ENCODE measurements around the gene MAP2K5.

The MAP2K5 gene

GRCh38 chr15:67824976-67825880 lies 282.7 kb downstream of the MAP2K5 start, which contains the start of gene SKOR1:
SKOR1 (plus strand) TSS chr15:67825509; CDS start chr15:67825603, 94 bp downstream.
- TF ChIP-seq TOX (CRISPR knock-in tag; IDR thresholded peaks at IDR 0.05; ENCODE audit: borderline replicate concordance) = no peak
- no peak for TF ChIP-seq ZNF8 (CRISPR knock-in tag; IDR thresholded peaks at IDR 0.05)
- TF ChIP-seq RARB (CRISPR knock-in tag; IDR thresholded peaks at IDR 0.05) = no peak
- no peak for TF ChIP-seq BACH2 (CRISPR knock-in tag; IDR thresholded peaks at IDR 0.05; ENCODE audit: borderline replicate concordance)
- TF ChIP-seq GLIS3 (CRISPR knock-in tag; IDR thresholded peaks at IDR 0.05) = no peak
- no peak for TF ChIP-seq CSRNP3 (CRISPR knock-in tag; IDR thresholded peaks at IDR 0.05)
- no peak for TF ChIP-seq ARNTL (CRISPR knock-in tag; IDR thresholded peaks at IDR 0.05; ENCODE audit: borderline replicate concordance, low read depth)
- TF ChIP-seq PATZ1 (CRISPR knock-in tag; IDR thresholded peaks at IDR 0.05; ENCODE audit: borderline replicate concordance) = no peak
- no peak for TF ChIP-seq SNAI2 (CRISPR knock-in tag; IDR thresholded peaks at IDR 0.05)
- no peak for TF ChIP-seq ZNF70 (CRISPR knock-in tag; IDR thresholded peaks at IDR 0.05)
- TF ChIP-seq, protein P1, sequence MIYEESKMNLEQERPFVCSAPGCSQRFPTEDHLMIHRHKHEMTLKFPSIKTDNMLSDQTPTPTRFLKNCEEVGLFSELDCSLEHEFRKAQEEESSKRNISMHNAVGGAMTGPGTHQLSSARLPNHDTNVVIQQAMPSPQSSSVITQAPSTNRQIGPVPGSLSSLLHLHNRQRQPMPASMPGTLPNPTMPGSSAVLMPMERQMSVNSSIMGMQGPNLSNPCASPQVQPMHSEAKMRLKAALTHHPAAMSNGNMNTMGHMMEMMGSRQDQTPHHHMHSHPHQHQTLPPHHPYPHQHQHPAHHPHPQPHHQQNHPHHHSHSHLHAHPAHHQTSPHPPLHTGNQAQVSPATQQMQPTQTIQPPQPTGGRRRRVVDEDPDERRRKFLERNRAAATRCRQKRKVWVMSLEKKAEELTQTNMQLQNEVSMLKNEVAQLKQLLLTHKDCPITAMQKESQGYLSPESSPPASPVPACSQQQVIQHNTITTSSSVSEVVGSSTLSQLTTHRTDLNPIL (CRISPR knock-in tag; IDR thresholded peaks at IDR 0.05; ENCODE audit: low read depth) = no peak
- TF ChIP-seq OSR1 (CRISPR knock-in tag; IDR thresholded peaks at IDR 0.05) = no peak
- ATAC-seq = peak; percentile 61

GRCh38 chr15:67825881-67826716 lies 283.6 kb downstream of the MAP2K5 start:
- TF ChIP-seq ESRRG (CRISPR knock-in tag; IDR thresholded peaks at IDR 0.05) (no peak), ZFP3 (CRISPR knock-in tag; IDR thresholded peaks at IDR 0.05) (no peak), ZC3H10 (CRISPR knock-in tag; IDR thresholded peaks at IDR 0.05) (no peak), ISL1 (CRISPR knock-in tag; IDR thresholded peaks at IDR 0.05) (no peak), RARB (CRISPR knock-in tag; IDR thresholded peaks at IDR 0.05) (no peak), OSR1 (CRISPR knock-in tag; IDR thresholded peaks at IDR 0.05) (no peak), POU6F1 (CRISPR knock-in tag; IDR thresholded peaks at IDR 0.05; ENCODE audit: borderline replicate concordance, low read depth) (no peak), CSDC2 (CRISPR knock-in tag; IDR thresholded peaks at IDR 0.05) (no peak), ZNF8 (CRISPR knock-in tag; IDR thresholded peaks at IDR 0.05) (no peak), ZNF565 (CRISPR knock-in tag; conservative IDR thresholded peaks at IDR 0.05; ENCODE audit: low read depth) (no peak), PPARA (CRISPR knock-in tag; IDR thresholded peaks at IDR 0.05; ENCODE audit: borderline replicate concordance) (no peak)
- ATAC-seq = no peak

DNA sequence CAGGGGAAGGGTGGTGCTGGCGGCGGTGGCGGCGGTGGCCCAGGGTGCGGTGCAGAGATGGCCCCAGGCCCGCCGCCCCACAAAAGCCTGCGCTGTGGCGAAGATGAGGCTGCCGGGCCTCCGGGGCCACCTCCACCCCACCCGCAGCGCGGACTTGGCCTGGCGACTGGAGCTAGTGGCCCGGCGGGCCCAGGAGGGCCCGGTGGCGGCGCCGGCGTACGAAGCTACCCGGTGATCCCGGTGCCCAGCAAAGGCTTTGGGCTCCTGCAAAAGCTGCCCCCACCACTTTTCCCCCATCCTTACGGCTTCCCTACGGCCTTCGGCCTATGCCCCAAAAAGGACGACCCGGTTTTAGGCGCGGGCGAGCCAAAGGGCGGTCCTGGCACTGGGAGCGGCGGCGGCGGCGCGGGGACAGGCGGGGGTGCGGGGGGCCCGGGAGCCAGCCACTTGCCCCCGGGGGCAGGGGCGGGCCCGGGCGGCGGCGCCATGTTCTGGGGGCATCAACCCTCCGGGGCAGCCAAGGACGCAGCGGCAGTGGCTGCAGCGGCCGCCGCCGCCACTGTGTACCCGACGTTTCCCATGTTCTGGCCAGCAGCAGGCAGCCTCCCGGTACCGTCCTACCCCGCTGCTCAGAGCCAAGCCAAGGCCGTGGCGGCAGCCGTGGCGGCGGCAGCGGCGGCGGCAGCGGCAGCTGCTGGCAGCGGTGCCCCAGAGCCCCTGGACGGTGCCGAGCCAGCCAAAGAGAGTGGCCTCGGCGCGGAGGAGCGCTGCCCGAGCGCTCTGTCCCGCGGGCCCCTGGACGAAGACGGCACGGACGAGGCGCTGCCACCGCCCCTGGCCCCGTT lies 284.4 kb downstream of the MAP2K5 start:
- no peak for ATAC-seq
- TF ChIP-seq ZFP30 (CRISPR knock-in tag; IDR thresholded peaks at IDR 0.05) (no peak), ZC3H10 (CRISPR knock-in tag; IDR thresholded peaks at IDR 0.05) (no peak), ISL1 (CRISPR knock-in tag; IDR thresholded peaks at IDR 0.05) (no peak), ZNF8 (CRISPR knock-in tag; IDR thresholded peaks at IDR 0.05) (no peak), ARNTL (CRISPR knock-in tag; IDR thresholded peaks at IDR 0.05; ENCODE audit: borderline replicate concordance, low read depth) (no peak), ZFP3 (CRISPR knock-in tag; IDR thresholded peaks at IDR 0.05) (no peak)
- TF ChIP-seq, protein P2, sequence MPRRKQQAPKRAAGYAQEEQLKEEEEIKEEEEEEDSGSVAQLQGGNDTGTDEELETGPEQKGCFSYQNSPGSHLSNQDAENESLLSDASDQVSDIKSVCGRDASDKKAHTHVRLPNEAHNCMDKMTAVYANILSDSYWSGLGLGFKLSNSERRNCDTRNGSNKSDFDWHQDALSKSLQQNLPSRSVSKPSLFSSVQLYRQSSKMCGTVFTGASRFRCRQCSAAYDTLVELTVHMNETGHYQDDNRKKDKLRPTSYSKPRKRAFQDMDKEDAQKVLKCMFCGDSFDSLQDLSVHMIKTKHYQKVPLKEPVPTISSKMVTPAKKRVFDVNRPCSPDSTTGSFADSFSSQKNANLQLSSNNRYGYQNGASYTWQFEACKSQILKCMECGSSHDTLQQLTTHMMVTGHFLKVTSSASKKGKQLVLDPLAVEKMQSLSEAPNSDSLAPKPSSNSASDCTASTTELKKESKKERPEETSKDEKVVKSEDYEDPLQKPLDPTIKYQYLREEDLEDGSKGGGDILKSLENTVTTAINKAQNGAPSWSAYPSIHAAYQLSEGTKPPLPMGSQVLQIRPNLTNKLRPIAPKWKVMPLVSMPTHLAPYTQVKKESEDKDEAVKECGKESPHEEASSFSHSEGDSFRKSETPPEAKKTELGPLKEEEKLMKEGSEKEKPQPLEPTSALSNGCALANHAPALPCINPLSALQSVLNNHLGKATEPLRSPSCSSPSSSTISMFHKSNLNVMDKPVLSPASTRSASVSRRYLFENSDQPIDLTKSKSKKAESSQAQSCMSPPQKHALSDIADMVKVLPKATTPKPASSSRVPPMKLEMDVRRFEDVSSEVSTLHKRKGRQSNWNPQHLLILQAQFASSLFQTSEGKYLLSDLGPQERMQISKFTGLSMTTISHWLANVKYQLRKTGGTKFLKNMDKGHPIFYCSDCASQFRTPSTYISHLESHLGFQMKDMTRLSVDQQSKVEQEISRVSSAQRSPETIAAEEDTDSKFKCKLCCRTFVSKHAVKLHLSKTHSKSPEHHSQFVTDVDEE (CRISPR knock-in tag; IDR thresholded peaks at IDR 0.05) = no peak
